Femur (tissue), 1 donor: ENCODE measurements around the gene ADAM33.
A peak's percentile ranks its signal among the peaks of the same experiment; 100 is the strongest.

Source experiments
- DNase-seq: peaks from one replicate; pipeline ENCODE4 v3.0.0-alpha.2; 2017

ADAM33 gene

DNA sequence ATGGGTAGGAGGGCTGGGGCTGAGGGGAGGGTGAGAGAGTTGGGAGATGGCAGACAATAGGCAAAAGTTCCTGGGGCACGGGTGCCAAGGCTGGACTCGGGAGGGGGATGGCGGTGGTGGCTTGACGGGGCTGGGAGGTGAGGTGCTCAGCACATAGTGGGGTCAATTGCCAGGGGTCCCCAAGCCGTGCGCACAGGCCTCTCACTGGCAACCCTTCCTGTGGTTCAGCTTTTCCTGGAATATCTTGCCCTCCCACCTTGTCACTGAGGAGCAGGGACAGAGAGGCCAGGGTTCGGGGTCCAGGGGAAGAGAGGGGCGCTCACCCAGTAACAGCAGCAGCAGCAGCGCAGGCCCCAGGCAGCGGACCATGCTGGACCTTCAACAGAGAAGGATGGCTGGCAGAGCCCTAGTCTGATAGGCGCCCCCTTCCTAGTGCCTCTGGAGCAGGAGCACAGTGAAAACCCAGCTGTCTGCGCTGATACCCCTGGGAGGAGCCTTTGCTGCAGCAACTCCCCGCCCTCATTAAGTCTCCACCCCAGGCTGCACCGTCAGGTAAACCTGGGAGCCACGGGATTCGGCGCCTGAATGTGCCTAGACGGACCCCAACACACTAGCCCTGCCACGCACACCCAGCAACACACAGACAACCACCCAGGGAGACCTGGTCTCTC lies 18.6 kb downstream of the ADAM33 start, which contains the start of gene GFRA4:
Gene GFRA4, minus strand, starts transcription at position 369 of the 671 bp plus-strand sequence. Its CDS starts 0 bp downstream, at position 369.
- DNase-seq, result peak; percentile 15

DNA sequence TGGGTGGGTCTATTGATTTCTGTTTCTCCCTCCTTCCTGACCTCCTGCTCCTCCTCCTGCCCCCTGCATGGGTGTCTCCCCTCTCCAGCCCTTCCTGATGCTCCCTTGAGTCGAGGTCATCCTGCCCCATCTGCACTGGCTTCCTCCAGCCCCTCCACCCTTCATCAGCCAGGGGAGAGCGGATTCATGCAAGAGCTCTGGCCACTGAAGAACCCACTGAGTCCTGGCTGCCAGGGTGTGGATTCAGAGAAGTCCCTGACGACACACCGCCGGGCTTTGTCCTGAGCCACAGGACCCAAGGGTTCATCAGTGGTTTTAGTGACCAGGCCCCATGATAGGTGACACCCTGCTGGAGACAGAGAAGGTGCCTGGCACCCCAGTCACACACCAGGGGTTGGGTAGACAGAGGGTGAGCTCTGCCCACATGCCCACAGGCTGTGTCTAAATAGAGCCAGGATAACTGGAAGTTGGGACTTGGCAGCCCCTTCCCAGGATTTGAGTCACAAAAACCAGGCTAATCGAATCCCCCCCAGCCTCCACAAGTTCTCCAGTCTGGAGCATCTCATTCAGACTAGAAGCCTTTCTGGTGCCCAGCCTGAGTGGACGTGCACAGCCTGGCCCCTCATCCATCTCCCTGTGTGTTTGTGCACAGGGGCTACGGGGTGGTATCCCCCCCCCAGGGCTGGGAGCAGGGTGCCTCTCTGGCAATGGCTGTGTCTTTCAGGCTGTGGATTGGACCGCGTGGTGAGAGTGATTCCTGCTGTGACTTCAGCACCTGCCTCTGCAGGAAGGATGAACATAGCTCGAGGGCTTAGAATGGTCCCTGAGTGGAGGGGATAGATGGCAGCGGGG lies 19.8 kb downstream of the ADAM33 start:
- DNase-seq, result peak; percentile 15

DNA sequence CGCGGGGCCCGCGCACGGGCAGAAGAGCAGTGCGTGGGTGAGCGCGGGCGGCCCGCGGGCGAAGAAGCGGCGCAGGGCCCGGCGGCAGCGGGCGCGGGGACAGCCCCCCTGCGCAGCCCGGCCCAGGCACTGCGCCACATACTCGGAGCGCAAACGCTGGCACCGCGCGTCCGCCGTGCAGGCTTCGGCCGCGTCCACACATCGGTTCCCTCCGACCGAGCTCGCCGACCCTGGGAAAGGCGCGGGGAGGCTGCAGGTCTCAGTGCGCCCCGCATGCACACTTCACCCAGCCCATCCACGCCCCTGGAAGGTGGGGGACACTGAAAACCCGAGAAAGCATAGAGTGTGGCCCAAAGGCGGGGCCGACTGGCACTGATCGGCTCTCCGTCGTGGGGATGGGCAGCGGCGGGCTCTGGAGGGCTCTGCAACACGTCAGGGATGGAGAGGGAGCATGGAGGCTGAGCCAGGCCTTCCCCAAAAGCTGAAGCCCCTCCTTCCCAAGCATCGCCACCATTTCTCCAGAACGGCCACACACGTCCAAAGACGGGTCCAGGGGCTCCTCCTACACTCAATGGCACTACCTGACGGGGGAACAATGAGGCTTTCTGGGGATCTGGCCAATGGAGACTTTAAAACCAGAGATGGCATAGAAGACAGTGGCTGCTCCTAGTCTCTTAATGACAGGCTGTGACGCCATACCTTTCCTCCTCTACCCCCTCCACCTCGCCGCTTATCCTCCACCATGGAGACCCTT lies 20.6 kb downstream of the ADAM33 start:
- peak; percentile 19 for DNase-seq

DNA sequence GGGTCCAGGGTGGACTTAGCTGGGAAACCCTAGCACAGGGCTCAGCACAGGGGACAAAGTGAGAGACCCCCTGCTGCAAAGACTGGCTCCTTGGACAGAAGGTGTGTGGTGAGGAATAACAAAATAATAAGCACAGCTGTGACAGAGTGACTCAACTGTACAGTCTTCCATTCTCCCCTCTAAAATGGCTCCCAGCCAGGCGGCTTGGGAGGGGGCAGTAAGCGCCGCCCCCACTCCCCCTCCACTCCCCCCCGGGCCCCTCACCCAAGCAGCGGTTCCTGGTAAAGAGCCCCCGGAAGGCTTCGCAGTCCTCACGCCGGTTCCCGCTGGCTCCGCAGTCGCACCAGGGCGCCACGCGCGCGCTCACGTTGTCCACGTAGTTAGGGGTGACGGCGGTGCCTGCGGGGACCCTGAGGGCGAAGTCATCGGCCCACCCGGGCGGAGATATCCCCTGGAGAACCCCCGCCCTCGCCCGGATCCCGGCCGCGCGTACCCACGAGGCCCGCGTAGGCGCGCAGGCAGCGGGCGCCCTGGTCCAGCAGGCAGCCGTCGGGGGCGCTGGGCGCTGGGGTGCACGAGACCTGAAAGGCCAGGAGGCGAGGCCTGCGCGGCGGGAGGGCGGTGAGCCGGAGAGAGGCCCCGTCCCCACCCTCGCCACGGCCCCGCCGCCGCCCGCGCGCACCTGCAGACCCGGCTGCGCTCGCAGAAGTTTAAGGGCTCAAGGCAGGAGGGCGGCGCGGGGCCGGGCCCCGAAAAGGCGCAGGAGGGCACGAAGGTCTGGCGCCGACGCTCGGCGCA lies 21.3 kb downstream of the ADAM33 start:
- DNase-seq, result peak; percentile 19

DNA sequence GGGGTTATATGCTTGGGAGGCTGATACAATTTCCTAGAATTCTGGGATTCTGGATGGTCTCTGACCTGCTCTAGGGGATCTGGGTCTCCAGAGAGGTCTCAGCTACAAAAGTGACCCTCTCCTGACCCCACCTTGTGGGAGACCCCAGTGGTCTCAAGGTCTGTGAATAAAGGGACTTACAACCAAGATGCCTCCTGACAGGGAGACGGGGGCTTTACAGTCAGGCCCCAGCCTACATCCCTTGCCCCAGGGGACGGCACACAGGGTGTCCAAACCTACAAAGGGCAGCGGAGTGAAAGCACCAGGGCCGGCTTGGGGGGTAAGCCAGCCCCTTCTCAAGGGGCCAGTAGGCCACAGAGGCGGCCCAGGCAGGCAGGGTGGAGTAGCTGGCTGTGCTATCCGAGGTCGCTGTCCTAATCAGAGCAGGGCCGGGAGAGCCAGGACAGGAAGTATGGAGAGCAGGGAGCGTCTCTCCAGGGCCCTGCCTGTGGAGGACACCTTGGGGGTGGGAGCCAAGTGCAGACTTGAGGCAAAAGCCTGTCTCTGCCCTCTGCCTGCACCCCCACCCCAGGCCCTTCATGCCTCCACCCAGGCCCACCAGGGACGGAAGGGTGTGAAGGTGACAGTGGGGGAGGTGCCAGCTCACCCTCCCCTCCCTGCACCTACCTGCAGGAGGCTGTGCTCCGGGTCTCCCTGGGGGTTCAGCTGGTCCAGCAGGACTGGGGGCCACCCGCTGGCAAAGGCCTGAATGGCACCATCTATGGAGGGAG lies 22.1 kb downstream of the ADAM33 start:
- peak; percentile 21 for DNase-seq

DNA sequence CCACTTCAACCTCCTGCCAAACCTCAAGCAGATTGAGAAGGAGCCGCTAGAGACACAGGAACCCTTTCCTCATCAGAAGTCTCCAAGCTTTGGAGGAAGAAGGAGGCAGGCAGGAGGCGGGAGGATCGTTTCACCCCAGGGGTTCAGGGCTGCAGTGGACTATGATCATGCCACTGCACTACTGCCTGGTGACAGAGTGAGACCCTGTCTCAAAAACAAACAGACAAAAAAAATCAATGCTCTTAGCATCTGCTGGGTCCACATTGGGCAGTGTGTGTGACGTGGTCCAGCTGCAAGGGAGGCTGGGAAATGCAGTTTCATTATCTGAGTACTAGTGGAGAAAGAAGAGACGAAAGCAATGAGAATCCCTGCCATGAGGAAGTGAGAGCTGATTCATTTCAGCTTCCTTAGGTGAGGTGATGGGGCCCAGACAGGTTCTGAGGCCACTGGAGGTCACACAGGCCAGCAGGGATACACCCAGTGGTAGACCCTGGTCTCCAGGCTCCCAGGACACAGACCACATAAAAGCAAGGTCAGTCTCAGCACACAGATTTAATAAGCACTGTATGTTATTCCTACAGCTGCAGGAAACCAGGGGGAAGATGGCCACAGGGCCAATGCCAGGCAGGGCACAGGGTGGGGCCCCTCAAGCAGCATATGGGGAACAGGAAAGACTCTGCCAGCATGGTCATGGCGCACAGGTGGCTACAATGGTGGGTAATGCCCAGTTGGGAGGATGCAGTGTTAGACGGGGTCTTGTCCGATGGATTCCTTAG lies 22.9 kb downstream of the ADAM33 start:
- peak; percentile 37 for DNase-seq

DNA sequence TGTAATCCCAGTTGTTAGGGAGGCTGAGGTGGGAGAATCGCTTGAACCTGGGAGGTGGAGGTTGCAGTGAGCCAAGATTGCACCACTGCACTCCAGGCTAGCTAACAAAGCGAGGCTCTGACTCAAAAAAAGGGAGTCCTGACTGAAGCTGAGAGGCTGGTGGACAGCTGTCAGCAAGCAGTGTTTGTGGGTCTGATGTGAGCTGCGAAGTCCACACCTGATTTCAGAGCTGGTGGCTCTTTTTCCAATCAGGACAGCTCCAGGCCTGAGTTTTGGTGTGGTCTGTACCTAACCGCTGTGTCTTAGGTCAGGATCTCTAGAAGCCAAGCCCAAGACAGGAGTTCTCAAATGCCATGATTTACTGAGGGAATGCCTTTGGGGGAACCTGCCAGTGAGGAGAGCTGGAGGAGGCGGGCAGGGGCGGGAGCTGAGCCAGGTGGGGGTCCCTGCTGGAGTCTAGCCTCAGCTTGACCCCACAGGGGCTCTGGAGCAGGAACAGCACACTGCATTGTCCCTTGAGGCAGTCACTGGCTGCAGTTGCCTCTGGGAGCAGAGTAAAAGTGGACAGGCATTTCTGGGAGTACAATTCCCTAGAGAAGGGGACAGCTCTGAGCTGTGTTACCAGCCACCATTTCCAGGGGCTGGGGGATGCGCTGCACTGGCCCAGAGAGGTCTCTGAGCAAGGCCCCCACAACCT lies 23.6 kb downstream of the ADAM33 start:
- DNase-seq, result no peak

DNA sequence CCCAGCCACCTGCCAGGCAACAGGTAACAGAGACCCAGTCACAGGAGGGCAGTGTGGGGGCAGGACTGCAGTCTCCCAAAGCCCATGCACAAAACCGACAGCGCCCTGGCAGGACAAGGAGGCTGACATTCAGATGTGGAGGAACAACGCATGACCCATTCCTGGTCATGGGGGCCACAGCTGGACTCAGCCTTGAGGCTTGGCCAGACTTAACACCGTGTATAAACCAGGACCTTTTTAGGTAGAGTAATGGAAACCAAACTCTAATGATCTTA lies 26.7 kb downstream of the ADAM33 start:
- peak; percentile 13 for DNase-seq

DNA sequence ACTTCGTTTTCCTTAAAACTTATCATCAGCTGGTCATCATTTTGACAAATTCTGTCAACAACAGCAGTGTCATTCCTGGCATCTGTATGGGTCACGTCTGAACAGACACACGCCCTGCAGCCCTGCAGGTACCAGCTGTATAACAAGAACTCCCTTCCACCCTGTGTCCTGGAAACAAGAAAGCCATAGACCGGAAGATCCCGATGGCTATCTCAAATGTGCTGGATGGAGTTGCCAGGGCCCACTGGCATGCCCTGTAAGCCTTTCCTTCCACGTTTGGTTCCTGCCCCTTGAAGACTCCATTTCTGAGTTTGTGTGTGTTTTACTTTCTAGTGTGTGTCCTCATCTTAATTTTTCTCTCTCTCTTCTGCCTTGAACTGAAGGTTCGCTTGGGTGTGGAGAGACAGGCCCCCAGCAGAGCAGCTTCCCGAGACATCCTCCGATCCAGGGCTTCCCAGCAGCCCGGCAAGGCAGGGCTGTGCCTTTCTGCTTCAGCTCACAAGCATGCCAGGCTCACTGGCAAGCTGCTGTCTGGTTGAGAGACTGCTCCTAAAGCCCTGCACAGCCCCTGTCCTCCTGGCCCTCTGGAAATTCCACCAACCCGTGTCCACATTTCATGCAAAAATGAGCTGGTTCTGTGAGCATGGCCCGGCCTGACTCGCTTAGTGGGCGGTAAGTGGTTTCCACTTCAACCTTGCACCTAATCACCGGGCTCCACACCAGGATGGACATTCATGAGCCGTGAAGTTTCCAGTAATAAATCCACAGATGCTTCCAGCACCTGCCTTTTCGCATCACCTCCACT lies 27.3 kb downstream of the ADAM33 start:
- no peak for DNase-seq

DNA sequence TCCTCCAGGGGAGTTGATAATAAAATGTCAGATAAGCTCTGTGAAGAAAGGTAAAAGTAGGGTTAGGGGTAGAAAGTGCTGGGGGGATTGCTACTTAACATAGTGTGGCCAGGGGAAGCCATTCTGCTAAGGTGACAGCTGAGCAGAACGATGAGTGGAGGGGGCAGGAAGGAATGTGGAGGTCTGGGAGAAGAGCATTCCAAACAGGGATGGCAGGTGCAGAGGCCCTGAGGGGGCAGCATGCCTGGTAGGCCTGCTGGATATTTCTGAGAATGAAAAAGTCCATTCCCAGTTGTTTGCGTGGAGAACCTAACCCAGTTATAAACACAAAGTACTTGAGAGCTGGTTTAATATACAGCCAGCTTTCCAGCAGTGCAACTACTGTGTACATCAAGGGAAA lies 27.9 kb downstream of the ADAM33 start:
- peak; percentile 14 for DNase-seq

DNA sequence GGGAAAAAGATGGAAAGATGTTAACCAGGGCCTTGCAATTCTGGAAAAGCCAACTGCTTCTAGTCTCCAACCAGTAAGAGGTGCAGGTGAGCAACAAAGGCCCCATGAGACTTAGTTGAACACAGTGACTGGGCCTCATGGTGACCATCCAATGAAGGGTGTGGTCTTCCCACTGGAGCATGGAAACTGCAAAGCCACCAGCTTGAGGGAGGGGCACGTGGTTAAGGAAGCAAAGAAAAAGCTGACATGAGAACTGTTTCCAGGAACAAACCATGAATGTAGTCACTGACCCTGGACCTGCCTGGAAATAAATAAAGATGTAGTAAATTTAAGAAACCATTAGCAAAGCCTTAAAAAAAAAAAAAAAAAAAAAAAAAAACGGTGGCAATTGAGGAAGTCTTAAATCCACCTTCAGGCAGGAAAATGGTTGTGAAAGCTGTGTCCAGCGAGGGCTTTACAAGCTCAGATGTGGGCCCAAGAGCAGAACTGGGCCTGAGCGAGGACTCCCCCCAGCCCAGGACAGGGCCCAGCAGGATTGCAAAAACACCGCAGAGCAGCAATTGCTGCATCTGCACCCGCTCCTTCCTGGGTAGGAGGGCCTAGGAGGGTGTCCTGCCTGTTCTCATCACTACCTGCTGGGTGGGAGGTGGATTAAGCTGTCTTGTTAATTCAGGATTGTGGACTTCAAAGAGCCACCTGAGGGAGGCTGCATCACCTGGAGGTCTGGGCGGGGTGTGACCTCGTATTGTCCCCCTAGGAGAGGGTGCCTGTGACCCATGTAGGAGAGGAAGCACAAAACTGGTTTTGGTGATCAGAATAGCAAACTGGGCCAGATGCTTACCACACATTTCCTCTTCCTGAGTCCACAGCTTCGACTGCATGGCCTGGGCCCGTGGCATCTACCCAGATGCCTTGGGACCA lies 28.9 kb downstream of the ADAM33 start:
- no peak for DNase-seq

DNA sequence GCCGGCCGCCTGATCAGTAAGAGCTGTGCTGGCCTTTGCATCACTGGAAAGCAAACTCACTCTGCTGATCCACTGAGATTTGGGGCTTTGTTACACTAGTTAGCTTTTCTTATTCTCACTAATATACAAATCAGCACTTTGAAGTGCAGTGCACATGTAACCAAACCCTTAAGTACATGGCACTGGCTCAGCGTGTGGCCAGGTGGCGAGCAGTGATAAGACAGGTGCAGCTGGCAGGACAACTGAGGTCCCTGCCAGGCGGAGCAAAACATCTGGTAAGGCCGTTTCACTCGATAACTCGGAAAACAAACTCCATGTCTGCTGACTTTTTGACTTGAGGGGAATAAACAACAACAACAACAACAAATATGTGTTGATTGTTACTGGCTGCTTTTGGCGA lies 29.6 kb downstream of the ADAM33 start:
- no peak for DNase-seq

DNA sequence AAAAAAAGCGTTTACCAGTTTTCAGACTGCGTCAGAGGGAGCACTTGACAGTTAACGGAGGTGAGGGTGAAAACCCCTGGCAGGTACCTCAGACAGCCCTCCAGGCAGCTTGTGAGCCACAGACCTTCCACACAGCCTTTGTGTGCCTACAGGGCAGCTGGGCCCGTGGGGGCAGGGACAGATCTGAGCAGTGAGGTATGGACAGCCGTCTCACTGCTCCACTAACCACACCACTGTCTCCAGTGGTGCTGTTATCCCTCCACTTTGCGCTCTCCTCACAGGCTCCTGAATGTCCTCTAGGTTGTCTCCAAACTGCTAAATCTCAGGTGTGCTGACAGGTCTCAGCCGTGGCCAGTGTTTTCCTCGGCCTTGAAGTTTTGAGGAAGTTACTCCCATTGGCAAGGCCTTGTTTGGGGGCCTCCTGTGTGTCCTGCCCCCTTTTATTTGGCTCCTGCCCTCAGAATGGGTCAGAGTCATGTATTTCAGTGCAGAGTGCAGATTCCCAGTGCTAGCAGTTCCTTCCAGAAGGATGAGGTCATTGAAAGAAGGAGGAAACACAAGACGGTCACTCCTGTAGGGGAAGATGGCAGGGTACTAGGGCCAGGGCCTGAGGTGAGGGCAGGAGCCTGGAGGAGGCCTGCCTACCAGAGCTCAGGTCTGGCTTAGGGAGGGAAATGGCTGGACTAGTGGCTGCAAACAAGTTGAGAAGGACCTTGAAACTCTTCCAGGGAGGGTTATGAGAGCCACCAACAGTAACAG lies 30.4 kb downstream of the ADAM33 start:
- DNase-seq, result no peak

DNA sequence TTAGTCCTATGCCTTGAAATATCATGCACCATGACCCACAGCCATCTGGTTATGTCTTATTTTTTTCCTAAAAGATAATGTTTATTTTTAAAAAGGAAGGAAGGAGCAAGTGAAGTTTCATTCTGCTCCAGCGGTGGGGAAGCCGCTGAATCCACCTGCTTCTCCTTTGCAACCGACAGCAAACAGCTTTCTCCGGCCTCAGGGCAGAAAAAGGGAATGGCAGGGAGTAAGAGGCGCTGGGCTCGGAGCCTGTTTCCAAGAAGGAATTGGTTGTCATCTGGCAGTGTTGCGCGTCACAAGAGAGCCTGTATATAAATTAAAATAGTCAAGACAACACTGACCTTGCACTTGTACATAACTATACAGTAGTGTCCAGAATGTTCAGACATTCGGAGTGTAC lies 32.9 kb downstream of the ADAM33 start:
- DNase-seq, result no peak

DNA sequence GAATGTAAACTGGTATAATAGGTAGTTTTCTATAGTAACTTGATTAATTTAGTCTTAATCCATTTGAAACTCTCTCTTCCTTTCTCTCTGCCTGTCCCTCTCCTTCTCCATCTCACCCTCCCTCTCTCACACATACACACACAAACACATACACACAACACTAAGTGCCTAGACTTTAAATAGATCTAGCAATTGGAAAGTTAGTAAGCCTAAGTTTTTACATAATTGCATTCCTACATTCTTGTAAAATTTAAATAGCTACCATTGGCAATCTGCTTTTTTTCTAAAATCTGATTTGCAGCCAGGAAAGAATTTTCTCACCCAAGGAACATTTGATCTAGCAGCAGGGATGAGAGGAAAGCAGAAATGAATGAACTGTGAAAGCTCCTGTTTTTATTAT lies 34.3 kb downstream of the ADAM33 start:
- DNase-seq, result no peak

DNA sequence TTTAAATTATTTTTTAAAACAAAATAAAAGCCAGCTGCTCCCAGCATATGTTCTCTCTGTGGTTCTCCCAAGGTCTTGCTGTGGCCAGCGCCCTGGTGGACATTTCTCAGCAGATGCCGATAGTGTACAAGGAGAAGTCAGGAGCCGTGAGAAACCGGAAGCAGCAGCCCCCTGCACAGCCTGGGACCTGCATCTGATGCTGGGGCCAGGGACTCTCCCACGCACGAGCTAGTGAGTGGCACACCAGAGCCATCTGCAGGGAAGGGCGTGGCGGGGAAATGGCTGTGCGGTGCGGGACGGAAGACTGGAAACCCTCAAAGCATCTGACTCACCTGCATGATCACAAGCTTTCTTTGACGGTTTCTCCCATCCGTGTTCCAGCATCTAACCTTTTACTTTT lies 35.2 kb downstream of the ADAM33 start:
- no peak for DNase-seq

DNA sequence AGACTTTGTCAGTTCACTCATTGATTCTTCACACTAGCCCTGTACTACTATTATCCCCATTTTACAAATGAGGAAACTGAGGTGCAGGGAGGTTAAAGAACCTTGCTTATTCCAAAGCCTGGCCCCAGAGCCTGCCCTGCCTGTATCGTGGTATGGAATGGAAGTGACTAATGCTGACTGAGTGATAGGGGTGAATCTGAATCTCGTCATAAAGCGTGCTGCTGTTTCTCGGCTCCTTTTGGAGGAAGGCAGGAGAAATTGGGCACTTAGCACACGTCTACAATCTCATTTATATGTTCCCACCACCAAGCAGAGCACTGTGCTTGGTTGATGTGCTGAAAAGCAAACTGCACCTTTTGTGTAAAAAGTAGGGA lies 35.8 kb downstream of the ADAM33 start:
- DNase-seq, result no peak
